Measurements from ENCODE around the gene MAPT. TPM values are rescaled to one million over a fixed set of nuclear protein-coding genes. Genes with fewer than 3 reads are reported as not detected.
"Not testable (repeated sequence)": the region's sequence is repeated elsewhere in the genome, so short reads cannot be mapped to it uniquely, and the experiment has no call there.

Gene MAPT
- total and polyA plus RNA-seq, 4 experiments from 2014 or later = 0.22 to 2.1 (median 1.1) TPM

DNA sequence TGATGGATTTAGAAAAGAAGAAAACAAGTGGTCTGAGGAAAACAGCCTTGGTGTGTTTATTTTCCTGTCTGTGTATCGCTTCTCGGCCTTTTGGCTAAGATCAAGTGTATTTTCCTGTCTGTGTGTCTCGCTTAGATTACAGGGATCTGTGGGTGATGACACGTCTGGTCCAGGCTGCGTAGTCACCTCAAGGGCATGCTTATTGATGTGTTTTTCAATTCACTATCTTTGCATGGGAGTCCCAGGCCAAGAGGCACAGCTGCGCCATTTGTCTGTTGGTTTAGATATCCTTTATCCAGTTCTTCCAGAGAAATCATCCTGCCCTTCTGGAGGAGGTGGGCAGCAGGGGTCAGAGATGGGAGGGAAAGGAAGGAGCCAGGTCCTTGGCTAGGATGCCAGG, 57.6 kb downstream of the MAPT start:
- Mint-ChIP-seq H3K9me3 (no peaks in the 10 kb centered on the region), H3K27me3 (peaks cover 13 to 15% of the 10 kb centered on the region in 2 donors), H3K4me3 (no peak overlapping the region), H3K27ac (no peak overlapping the region), H3K36me3 (no peaks in the 10 kb centered on the region), H3K4me1 (peaks cover 0 to 3% (median under 1%) of the 10 kb centered on the region in 4 donors)
- peaks cover 11% of the 10 kb centered on the region for H3K4me1 ChIP-seq (ENCODE audit: insufficient read depth, low read length)
- no peaks in the 10 kb centered on the region for H3K9me3 ChIP-seq (ENCODE audit: control insufficient read depth in 1 of 2, low read length in 2 of 2)
- ChIA-PET CTCF (ENCODE audit: partially characterized antibody) (no interaction called here), POLR2A (ENCODE audit: partially characterized antibody) (no interaction called here)
- no peak for DNase-seq
- H3K4me3 ChIP-seq (ENCODE audit: low read length in 2 of 2) = no peak overlapping the region
- no peak overlapping the region for H3K27ac ChIP-seq (ENCODE audit: low read depth, low read length)
- H3K27me3 ChIP-seq (ENCODE audit: insufficient read depth, low read length) = peaks cover 3% of the 10 kb centered on the region
- intact Hi-C loops (cut with micrococcal nuclease) = no loop called here
- H3K36me3 ChIP-seq (ENCODE audit: insufficient read depth, low read length) = no peaks in the 10 kb centered on the region

DNA sequence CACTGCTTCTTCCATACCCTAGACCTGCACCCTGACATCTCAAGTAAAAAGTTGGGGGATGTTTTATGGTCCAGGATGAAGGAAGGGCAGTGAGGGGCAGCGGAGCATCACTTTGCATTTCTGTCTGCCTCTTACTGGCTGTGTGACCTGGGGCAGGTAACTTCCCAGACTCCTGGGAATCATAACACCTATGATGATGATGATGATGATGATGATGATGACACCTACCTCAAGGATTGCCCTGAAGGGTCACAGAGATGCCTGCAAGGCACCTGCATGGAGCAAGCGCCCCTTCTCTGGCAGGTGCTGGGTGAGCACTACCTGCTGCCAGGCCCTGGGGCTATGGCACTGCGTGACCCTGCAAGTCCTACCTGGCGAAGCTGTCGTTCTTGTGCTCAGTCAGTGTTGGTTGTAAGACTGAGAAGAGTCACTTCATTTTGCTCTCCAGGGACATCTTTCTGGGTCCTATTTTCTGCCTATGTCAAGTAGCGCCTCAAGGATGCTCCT, 58.5 kb downstream of the MAPT start:
- no peak overlapping the region for H3K27ac Mint-ChIP-seq
- H3K4me1 ChIP-seq (ENCODE audit: insufficient read depth, low read length) = peaks cover 11% of the 10 kb centered on the region
- peaks cover 3% of the 10 kb centered on the region for H3K27me3 ChIP-seq (ENCODE audit: insufficient read depth, low read length)
- no peak overlapping the region for H3K4me3 ChIP-seq (ENCODE audit: low read length in 2 of 2)
- H3K4me3 Mint-ChIP-seq = no peak overlapping the region
- H3K27ac ChIP-seq (ENCODE audit: low read depth, low read length) = no peak overlapping the region
- no peaks in the 10 kb centered on the region for H3K36me3 Mint-ChIP-seq
- POLR2A ChIA-PET (ENCODE audit: partially characterized antibody) = no interaction called here
- intact Hi-C loops (cut with micrococcal nuclease) = no loop called here
- no peaks in the 10 kb centered on the region for H3K9me3 Mint-ChIP-seq
- no peaks in the 10 kb centered on the region for H3K9me3 ChIP-seq (ENCODE audit: control insufficient read depth in 1 of 2, low read length in 2 of 2)
- no peak for DNase-seq
- H3K27me3 Mint-ChIP-seq = peaks cover 13 to 15% of the 10 kb centered on the region in 2 donors
- H3K4me1 Mint-ChIP-seq = peaks cover 0 to 3% (median under 1%) of the 10 kb centered on the region in 4 donors
- CTCF ChIA-PET (ENCODE audit: partially characterized antibody) = no interaction called here
- no peaks in the 10 kb centered on the region for H3K36me3 ChIP-seq (ENCODE audit: insufficient read depth, low read length)

DNA sequence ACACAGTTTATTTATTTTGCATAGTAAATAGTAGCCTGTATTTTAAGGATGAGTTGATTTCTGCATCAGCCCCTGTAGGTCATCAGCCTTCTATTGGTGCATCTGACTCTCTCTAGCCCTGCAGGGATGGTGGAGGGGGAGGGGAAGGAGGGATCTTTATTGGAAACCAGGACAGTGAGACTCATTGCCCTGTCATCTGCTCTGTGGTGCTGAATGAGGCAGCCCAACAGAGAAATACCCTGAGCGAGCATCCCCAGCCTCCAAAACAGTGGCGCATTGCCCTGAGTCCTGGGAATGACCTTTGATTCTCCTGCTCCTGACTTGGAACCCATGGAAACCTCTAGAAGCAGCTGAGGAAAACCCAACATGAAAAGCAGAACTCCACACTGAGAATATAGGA, 59.2 kb downstream of the MAPT start:
- H3K27me3 Mint-ChIP-seq = peaks cover 13 to 15% of the 10 kb centered on the region in 2 donors
- ChIA-PET CTCF (ENCODE audit: partially characterized antibody) (no interaction called here), POLR2A (ENCODE audit: partially characterized antibody) (no interaction called here)

DNA sequence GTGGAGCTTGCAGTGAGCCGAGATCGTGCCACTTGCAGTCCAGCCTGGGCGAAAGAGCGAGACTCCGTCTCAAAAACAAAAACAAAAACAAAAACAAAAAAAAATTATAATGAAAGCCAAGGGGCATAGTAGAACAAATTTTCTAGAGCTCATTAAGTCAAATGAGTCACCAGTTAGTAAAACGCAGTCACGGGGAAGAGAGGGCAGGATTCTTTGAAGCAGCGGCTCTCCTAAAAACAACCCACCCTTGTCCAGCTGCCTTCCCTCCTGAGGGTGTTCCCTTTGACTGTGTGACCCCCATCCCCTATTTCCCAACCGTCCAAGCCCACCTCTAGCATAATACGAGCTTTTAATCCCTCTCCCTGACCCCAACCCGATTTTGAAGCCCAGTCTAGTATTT, 60.6 kb downstream of the MAPT start:
- Histone ChIP-seq H3K36me3 (ENCODE audit: insufficient read depth, low read length) (no peaks in the 10 kb centered on the region), H3K27ac (ENCODE audit: low read depth, low read length) (no peak overlapping the region), H3K27me3 (ENCODE audit: insufficient read depth, low read length) (no peaks in the 10 kb centered on the region), H3K9me3 (ENCODE audit: control insufficient read depth in 1 of 2, low read length in 2 of 2) (no peaks in the 10 kb centered on the region), H3K4me1 (ENCODE audit: insufficient read depth, low read length) (no peaks in the 10 kb centered on the region), H3K4me3 (ENCODE audit: low read length in 2 of 2) (no peak overlapping the region)
- H3K4me3 Mint-ChIP-seq = no peak overlapping the region
- H3K27me3 Mint-ChIP-seq = peaks cover 5 to 11% of the 10 kb centered on the region in 2 donors
- peaks cover 0 to 1% (median 0%) of the 10 kb centered on the region in 4 donors for H3K4me1 Mint-ChIP-seq
- DNase-seq = no peak
- intact Hi-C loops (cut with micrococcal nuclease) = no loop called here
- no peaks in the 10 kb centered on the region for H3K36me3 Mint-ChIP-seq
- no peak overlapping the region for H3K27ac Mint-ChIP-seq
- POLR2A ChIA-PET (ENCODE audit: partially characterized antibody) = no interaction called here
- CTCF ChIA-PET (ENCODE audit: partially characterized antibody) = interaction anchor here (1.5 kb wide), 1 partner anchor 15 kb away, joined by 3 read pairs; no protein-coding TSS in a partner anchor
- no peaks in the 10 kb centered on the region for H3K9me3 Mint-ChIP-seq

More for the DNA sequence above, 59.2 kb downstream of the MAPT start:
- no peaks in the 10 kb centered on the region for H3K9me3 Mint-ChIP-seq
- H3K4me1 Mint-ChIP-seq = peaks cover 0 to 3% (median under 1%) of the 10 kb centered on the region in 4 donors
- intact Hi-C loops (cut with micrococcal nuclease) = no loop called here
- H3K36me3 ChIP-seq (ENCODE audit: insufficient read depth, low read length) = no peaks in the 10 kb centered on the region
- H3K4me3 ChIP-seq (ENCODE audit: low read length in 2 of 2) = no peak overlapping the region
- H3K4me1 ChIP-seq (ENCODE audit: insufficient read depth, low read length) = peaks cover 9% of the 10 kb centered on the region
- H3K36me3 Mint-ChIP-seq = no peaks in the 10 kb centered on the region
- no peak for DNase-seq
- no peak overlapping the region for H3K27ac Mint-ChIP-seq
- H3K27me3 ChIP-seq (ENCODE audit: insufficient read depth, low read length) = peaks cover 3% of the 10 kb centered on the region
- H3K27ac ChIP-seq (ENCODE audit: low read depth, low read length) = no peak overlapping the region
- no peaks in the 10 kb centered on the region for H3K9me3 ChIP-seq (ENCODE audit: control insufficient read depth in 1 of 2, low read length in 2 of 2)
- H3K4me3 Mint-ChIP-seq = no peak overlapping the region

DNA sequence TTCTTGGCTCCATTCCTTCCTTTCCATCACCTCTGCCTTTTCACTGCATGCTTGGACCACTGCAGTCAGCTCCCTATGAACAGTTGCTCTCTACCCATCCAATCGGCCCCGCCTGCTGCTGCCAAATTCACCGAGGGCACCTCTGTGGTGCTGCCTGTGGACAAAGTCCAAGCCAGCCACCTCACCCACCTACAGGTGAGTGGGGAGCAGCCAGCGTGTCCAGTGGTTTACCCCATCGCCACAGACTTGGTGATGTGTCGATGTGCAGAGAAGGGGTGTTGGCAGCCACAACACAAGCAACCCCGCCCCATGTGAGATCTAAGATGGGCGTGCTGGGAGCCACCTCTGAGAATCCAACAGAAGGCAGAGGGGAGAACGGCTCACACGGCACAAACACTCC, 61.0 kb downstream of the MAPT start:
- H3K27ac Mint-ChIP-seq = no peak overlapping the region
- no peaks in the 10 kb centered on the region for H3K36me3 Mint-ChIP-seq
- Histone ChIP-seq H3K4me1 (ENCODE audit: insufficient read depth, low read length) (no peaks in the 10 kb centered on the region), H3K9me3 (ENCODE audit: control insufficient read depth in 1 of 2, low read length in 2 of 2) (no peaks in the 10 kb centered on the region), H3K36me3 (ENCODE audit: insufficient read depth, low read length) (no peaks in the 10 kb centered on the region), H3K27me3 (ENCODE audit: insufficient read depth, low read length) (no peaks in the 10 kb centered on the region), H3K4me3 (ENCODE audit: low read length in 2 of 2) (no peak overlapping the region), H3K27ac (ENCODE audit: low read depth, low read length) (no peak overlapping the region)
- DNase-seq = no peak
- ChIA-PET CTCF (ENCODE audit: partially characterized antibody) (interaction anchor here (1.5 kb wide), 1 partner anchor 16 kb away, joined by 3 read pairs; no protein-coding TSS in a partner anchor), POLR2A (ENCODE audit: partially characterized antibody) (no interaction called here)
- peaks cover 0 to 1% (median 0%) of the 10 kb centered on the region in 4 donors for H3K4me1 Mint-ChIP-seq
- no peaks in the 10 kb centered on the region for H3K9me3 Mint-ChIP-seq
- H3K4me3 Mint-ChIP-seq = no peak overlapping the region
- H3K27me3 Mint-ChIP-seq = peaks cover 5 to 11% of the 10 kb centered on the region in 2 donors
- intact Hi-C loops (cut with micrococcal nuclease) = no loop called here

DNA sequence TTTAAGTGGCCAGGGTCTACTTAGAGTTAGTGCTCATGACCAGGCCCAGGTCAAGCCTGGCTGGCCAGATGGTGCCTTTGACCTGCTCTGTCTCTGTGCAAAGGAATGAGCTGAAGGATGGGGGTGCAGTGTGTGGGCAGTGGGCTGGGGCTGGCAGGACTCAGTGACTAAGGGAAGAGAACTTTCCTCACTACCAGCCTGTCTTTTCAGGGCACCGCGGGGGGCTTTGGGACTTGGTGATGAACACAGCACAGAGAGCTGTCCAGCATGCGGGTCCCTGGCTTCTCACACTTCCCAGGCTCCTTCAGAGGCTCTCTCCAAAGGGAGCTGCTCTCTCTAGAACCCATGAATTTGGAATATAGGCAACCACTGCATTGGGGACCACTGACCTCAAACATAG, 61.7 kb downstream of the MAPT start:
- Histone ChIP-seq H3K36me3 (ENCODE audit: insufficient read depth, low read length) (no peaks in the 10 kb centered on the region), H3K27me3 (ENCODE audit: insufficient read depth, low read length) (no peaks in the 10 kb centered on the region), H3K9me3 (ENCODE audit: control insufficient read depth in 1 of 2, low read length in 2 of 2) (no peaks in the 10 kb centered on the region), H3K4me1 (ENCODE audit: insufficient read depth, low read length) (no peaks in the 10 kb centered on the region), H3K4me3 (ENCODE audit: low read length in 2 of 2) (no peak overlapping the region), H3K27ac (ENCODE audit: low read depth, low read length) (no peak overlapping the region)
- no peaks in the 10 kb centered on the region for H3K9me3 Mint-ChIP-seq
- H3K36me3 Mint-ChIP-seq = no peaks in the 10 kb centered on the region
- intact Hi-C loops (cut with micrococcal nuclease) = no loop called here
- H3K4me1 Mint-ChIP-seq = no peaks in the 10 kb centered on the region
- H3K4me3 Mint-ChIP-seq = no peak overlapping the region
- ChIA-PET CTCF (ENCODE audit: partially characterized antibody) (no interaction called here), POLR2A (ENCODE audit: partially characterized antibody) (no interaction called here)
- H3K27ac Mint-ChIP-seq = no peak overlapping the region
- H3K27me3 Mint-ChIP-seq = peaks cover 5 to 7% of the 10 kb centered on the region in 2 donors
- no peak for DNase-seq

DNA sequence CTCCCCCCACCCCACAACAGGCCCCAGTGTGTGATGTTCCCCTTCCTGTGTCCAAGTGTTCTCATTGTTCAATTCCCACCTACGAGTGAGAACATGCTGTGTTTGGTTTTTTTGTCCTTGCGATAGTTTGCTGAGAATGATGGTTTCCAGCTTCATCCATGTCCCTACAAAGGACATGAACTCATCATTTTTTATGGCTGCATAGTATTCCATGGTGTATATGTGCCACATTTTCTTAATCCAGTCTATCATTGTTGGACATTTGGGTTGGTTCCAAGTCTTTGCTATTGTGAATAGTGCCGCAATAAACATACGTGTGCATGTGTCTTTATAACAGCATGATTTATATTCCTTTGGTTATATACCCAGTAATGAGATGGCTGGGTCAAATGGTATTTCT, 62.4 kb downstream of the MAPT start:
- H3K27me3 Mint-ChIP-seq; H3K36me3 Mint-ChIP-seq; H3K27ac Mint-ChIP-seq; H3K27me3 ChIP-seq (ENCODE audit: insufficient read depth, low read length); H3K9me3 ChIP-seq (ENCODE audit: control insufficient read depth in 1 of 2, low read length in 2 of 2); CTCF ChIA-PET (ENCODE audit: partially characterized antibody); H3K4me1 Mint-ChIP-seq; H3K36me3 ChIP-seq (ENCODE audit: insufficient read depth, low read length); H3K9me3 Mint-ChIP-seq; H3K4me3 Mint-ChIP-seq; DNase-seq; intact Hi-C loops (cut with micrococcal nuclease); H3K27ac ChIP-seq (ENCODE audit: low read depth, low read length); POLR2A ChIA-PET (ENCODE audit: partially characterized antibody); H3K4me1 ChIP-seq (ENCODE audit: insufficient read depth, low read length); H3K4me3 ChIP-seq (ENCODE audit: low read length in 2 of 2): not testable (repeated sequence)

DNA sequence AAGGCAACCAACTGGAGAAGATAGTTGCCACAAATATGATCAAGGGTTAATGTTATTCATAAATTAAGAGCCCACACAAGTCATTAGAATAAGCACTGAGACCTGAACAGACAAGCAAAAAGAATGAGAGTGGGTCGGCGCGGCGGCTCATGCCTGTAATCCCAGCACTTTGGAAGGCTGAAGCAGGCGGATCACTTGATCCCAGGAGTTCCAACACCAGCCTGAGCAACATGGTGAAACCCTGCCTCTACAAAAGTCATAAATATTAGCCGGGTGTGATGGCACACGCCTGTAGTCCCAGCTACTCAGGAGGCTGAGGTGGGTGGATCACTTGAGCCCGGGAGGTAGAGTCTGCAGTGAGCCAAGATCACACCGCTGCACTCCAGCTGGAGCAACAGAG, 64.0 kb downstream of the MAPT start:
- intact Hi-C loops (cut with micrococcal nuclease) = no loop called here
- ChIA-PET POLR2A (ENCODE audit: partially characterized antibody) (no interaction called here), CTCF (ENCODE audit: partially characterized antibody) (no interaction called here)
- Histone ChIP-seq H3K27me3 (ENCODE audit: insufficient read depth, low read length) (no peaks in the 10 kb centered on the region), H3K9me3 (ENCODE audit: control insufficient read depth in 1 of 2, low read length in 2 of 2) (no peaks in the 10 kb centered on the region), H3K4me1 (ENCODE audit: insufficient read depth, low read length) (no peaks in the 10 kb centered on the region), H3K4me3 (ENCODE audit: low read length in 2 of 2) (no peak overlapping the region), H3K27ac (ENCODE audit: low read depth, low read length) (no peak overlapping the region), H3K36me3 (ENCODE audit: insufficient read depth, low read length) (no peaks in the 10 kb centered on the region)
- Mint-ChIP-seq H3K4me3 (no peak overlapping the region), H3K36me3 (no peaks in the 10 kb centered on the region), H3K4me1 (no peaks in the 10 kb centered on the region), H3K27me3 (no peaks in the 10 kb centered on the region), H3K9me3 (no peaks in the 10 kb centered on the region), H3K27ac (no peak overlapping the region)
- DNase-seq = no peak
